HepG2 (cell line): ENCODE measurements around the gene CDT1. TPM values are rescaled to one million over a fixed set of nuclear protein-coding genes. Genes with fewer than 3 reads are reported as not detected.
A peak's percentile ranks its signal among the peaks of the same experiment; 100 is the strongest.

Experiments used
- AGO1 ChIP-seq: fragments of 200-400 bp; formaldehyde crosslinking; IDR thresholded peaks from 2 replicates; pipeline ENCODE4 v1.6.1; 2017; ENCODE audit warnings: mild to moderate bottlenecking, low read depth, low read length, moderate library complexity; ENCODE audit not compliant: poor library complexity, severe bottlenecking
- ETV6 ChIP-seq: sonication (generic); formaldehyde crosslinking; conservative IDR thresholded peaks from 2 replicates; pipeline ENCODE4 v1.4.0; 2020; ENCODE audit warnings: missing genetic modification reagents
- KDM2A ChIP-seq: sonication (generic); formaldehyde crosslinking; IDR thresholded peaks from 2 replicates; pipeline ENCODE4 v1.4.0; 2020; ENCODE audit warnings: low read depth, missing genetic modification reagents, borderline replicate concordance
- MAFG ChIP-seq: sonication (generic); formaldehyde crosslinking; IDR thresholded peaks from 2 replicates; pipeline ENCODE4 v1.5.1; 2020; ENCODE audit warnings: mild to moderate bottlenecking, missing genetic modification reagents
- SNAPC2 ChIP-seq: sonication (generic); formaldehyde crosslinking; IDR thresholded peaks from 2 replicates; pipeline ENCODE4 v1.8.1; 2022; ENCODE audit warnings: mild to moderate bottlenecking, missing genetic modification reagents
- SP140L ChIP-seq: sonication (generic); formaldehyde crosslinking; IDR thresholded peaks from 2 replicates; pipeline ENCODE4 v1.4.0; 2020; ENCODE audit warnings: missing genetic modification reagents, borderline replicate concordance
- SRSF4 ChIP-seq: fragments of 200-400 bp; formaldehyde crosslinking; IDR thresholded peaks from one replicate; pipeline ENCODE4 v1.6.1; 2018; ENCODE audit warnings: mild to moderate bottlenecking, low read depth, low read length, moderate library complexity; ENCODE audit not compliant: poor library complexity, severe bottlenecking
- TARDBP ChIP-seq: sonication (generic); formaldehyde crosslinking; IDR thresholded peaks from 2 replicates; pipeline ENCODE4 v1.8.0; 2022; ENCODE audit warnings: mild to moderate bottlenecking, missing genetic modification reagents
- TBL1XR1 ChIP-seq: fragments of 150-350 bp; IDR thresholded peaks from 2 replicates; pipeline ENCODE4 v1.6.1; 2014; ENCODE audit warnings: borderline replicate concordance, low read length; ENCODE audit not compliant: partially characterized antibody
- TGIF2 ChIP-seq: IDR thresholded peaks from 2 replicates; pipeline ENCODE4 v1.6.1; 2016; ENCODE audit warnings: control low read depth, missing compliant biosample characterization
- ZNF850 ChIP-seq: sonication (generic); formaldehyde crosslinking; conservative IDR thresholded peaks from 2 replicates; pipeline ENCODE4 v1.9.0; 2021; ENCODE audit warnings: mild to moderate bottlenecking, missing genetic modification reagents
- ZNF883 ChIP-seq: sonication (generic); formaldehyde crosslinking; IDR thresholded peaks from 2 replicates; pipeline ENCODE4 v1.5.1; 2020; ENCODE audit warnings: mild to moderate bottlenecking, missing genetic modification reagents; ENCODE audit errors: not compliant biosample characterization
- polyA plus RNA-seq, 8 experiments: library from polyadenylated mRNA; depleted of rRNA in 3 of 8; stranded (reverse) in 7 of 8; unstranded in 1 of 8; fragments of >200 nt; fragmentation: Illumina TruSeq in 4 of 8; extraction: Trizol in 4 of 8; gene quantifications; 2 replicates each; pipeline versions ENCODE4 v1.2.1 to v1.2.3, GENCODE V29; 2011 to 2016; ENCODE audit warnings: low read depth in 4 of 8, missing spikeins in 1 of 8, mixed read lengths in 1 of 8; ENCODE audit not compliant: insufficient read depth in 1 of 8
- total RNA-seq, 5 experiments: library from RNA; depleted of rRNA; stranded (reverse); fragments of >200 nt; fragmentation: Illumina TruSeq; extraction: Trizol; gene quantifications; 2 replicates each; pipeline ENCODE4 v1.2.3, GENCODE V29; 2016; ENCODE audit warnings: low read depth in 1 of 5
- TF ChIP-seq, protein P1 (sequence below): IDR thresholded peaks from 2 replicates; pipeline ENCODE4 v1.6.1; 2016; ENCODE audit warnings: low read depth
- TF ChIP-seq, protein P2 (sequence below): fragments of 450-650 bp; IDR thresholded peaks from 2 replicates; pipeline ENCODE4 v1.6.1; 2017

The CDT1 gene
- total and polyA plus RNA-seq, 2 of the 13 experiments (the other 11 are each of a cell fraction or from before 2014, with no cell fraction given) = 23.1 to 23.8 TPM

DNA sequence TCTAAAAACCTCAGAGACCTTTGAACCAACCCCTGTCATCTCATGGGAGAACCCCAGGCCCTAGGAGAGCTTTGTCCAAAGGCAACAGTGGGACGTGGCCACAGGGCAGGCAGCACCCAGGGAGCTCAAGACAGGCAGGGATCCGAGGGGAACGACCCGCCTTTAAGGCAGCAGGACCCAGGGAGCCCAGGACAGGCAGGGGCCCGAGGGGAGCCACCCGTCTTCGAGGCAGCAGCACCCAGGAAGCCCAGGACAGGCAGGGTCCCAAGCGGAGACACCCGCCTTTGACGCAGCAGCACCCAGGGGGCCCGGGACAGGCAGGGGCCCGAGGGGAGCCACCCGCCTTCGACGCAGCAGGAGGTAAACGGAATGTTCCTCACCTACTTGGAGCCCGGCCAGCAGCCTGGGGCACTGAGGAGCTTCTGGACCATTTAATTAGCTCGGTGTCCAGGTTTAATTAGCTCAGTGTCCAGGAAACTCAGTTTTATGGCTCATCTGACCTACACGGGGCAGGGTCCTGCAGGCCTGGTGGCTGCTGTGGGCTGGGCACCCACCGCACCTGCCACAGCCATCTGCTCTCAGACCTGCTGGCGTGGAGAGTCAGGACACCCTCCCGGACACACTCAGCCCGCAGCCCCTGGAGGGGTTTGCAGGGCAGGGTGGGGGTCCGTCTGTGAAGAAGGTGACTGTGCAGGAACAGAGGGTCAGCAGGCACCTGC lies 43.0 kb upstream of the CDT1 start (continued):
- no peak for TF ChIP-seq ZNF850 (CRISPR knock-in tag)
- TF ChIP-seq SP140L (CRISPR knock-in tag) = no peak
- TF ChIP-seq, protein P1, sequence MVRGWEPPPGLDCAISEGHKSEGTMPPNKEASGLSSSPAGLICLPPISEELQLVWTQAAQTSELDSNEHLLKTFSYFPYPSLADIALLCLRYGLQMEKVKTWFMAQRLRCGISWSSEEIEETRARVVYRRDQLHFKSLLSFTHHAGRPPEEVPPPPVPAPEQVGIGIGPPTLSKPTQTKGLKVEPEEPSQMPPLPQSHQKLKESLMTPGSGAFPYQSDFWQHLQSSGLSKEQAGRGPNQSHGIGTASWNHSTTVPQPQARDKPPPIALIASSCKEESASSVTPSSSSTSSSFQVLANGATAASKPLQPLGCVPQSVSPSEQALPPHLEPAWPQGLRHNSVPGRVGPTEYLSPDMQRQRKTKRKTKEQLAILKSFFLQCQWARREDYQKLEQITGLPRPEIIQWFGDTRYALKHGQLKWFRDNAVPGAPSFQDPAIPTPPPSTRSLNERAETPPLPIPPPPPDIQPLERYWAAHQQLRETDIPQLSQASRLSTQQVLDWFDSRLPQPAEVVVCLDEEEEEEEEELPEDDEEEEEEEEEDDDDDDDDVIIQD = no peak
- no peak for TF ChIP-seq SRSF4
- TF ChIP-seq SNAPC2 (CRISPR knock-in tag) = no peak
- TF ChIP-seq ZNF883 = no peak
- no peak for TF ChIP-seq TBL1XR1
- TF ChIP-seq MAFG (CRISPR knock-in tag) = 0 out of 2 replicates have a peak, but pooled peaks have one; percentile 35
- no peak for TF ChIP-seq KDM2A (CRISPR knock-in tag)
- TF ChIP-seq ETV6 (CRISPR knock-in tag) = 0 out of 2 replicates have a peak, but pooled peaks have one; percentile 3
- no peak for TF ChIP-seq TGIF2 (CRISPR knock-in tag)
- TF ChIP-seq, protein P2, sequence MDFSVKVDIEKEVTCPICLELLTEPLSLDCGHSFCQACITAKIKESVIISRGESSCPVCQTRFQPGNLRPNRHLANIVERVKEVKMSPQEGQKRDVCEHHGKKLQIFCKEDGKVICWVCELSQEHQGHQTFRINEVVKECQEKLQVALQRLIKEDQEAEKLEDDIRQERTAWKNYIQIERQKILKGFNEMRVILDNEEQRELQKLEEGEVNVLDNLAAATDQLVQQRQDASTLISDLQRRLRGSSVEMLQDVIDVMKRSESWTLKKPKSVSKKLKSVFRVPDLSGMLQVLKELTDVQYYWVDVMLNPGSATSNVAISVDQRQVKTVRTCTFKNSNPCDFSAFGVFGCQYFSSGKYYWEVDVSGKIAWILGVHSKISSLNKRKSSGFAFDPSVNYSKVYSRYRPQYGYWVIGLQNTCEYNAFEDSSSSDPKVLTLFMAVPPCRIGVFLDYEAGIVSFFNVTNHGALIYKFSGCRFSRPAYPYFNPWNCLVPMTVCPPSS = no peak
- TF ChIP-seq TARDBP = no peak
- peak; percentile 34 for TF ChIP-seq AGO1
